ENCODE data around the gene SLC16A14. TPM values are rescaled to one million over a fixed set of nuclear protein-coding genes. Genes with fewer than 3 reads are reported as not detected.

Gene SLC16A14
- total RNA-seq, 1 experiment from 2014 or later = 12.4 TPM

- BruUV-seq (replicated peaks) = no TSS peak
- peak; percentile 52 for DNase-seq
- intact Hi-C loops (cut with micrococcal nuclease) = loop anchor here (1.0 to 5.0 kb wide), 4 partner anchors 70 to 544 kb away; no protein-coding TSS in a partner anchor
Observed at GRCh38 chr2:230068016-230068650, 591 bp downstream of the SLC16A14 start.

GRCh38 chr2:230060672-230061293, 7.9 kb downstream of the SLC16A14 start:
- H3K27ac ChIP-seq (ENCODE audit: low read length) = no peak overlapping the region
- H3K9me2 ChIP-seq (replicated peaks; ENCODE audit: low read length) = no peaks in the 10 kb centered on the region
- H3K79me2 ChIP-seq (ENCODE audit: low read length) = peaks cover 5% of the 10 kb centered on the region; the same call in 1 of the 2 replicates
- H3K4me1 ChIP-seq (ENCODE audit: insufficient read depth, low read length) = no peaks in the 10 kb centered on the region
- H3K4me3 ChIP-seq (ENCODE audit: low read length) = no peak overlapping the region
- CTCF ChIA-PET = no interaction called here
- no peaks in the 10 kb centered on the region for H3F3A ChIP-seq (ENCODE audit: low read length, unreplicated experiment)
- no peak for TF ChIP-seq EZH2 (IDR thresholded peaks at IDR 0.05; ENCODE audit: low read length, unreplicated experiment)
- no peak for TF ChIP-seq CTCF (conservative IDR thresholded peaks at IDR 0.05; ENCODE audit: low read depth, low read length)
- TF ChIP-seq EZH2phosphoT487 (IDR thresholded peaks at IDR 0.05; ENCODE audit: borderline replicate concordance, low read length) = no peak
- POLR2A ChIA-PET (ENCODE audit: unreplicated experiment) = no interaction called here
- ATAC-seq (no peak), DNase-seq (no peak)
- no peaks in the 10 kb centered on the region for H4K20me1 ChIP-seq (ENCODE audit: low read length)
- no peak overlapping the region for H3K9ac ChIP-seq (ENCODE audit: low read length)
- no peaks in the 10 kb centered on the region for H3K9me3 ChIP-seq (ENCODE audit: low read length)
- no peaks in the 10 kb centered on the region for H3K27me3 ChIP-seq (ENCODE audit: low read length)
- no peak overlapping the region for H3K4me2 ChIP-seq (ENCODE audit: low read length)
- no peak overlapping the region for H2AFZ ChIP-seq (ENCODE audit: low read length)
- BruUV-seq (replicated peaks) = no TSS peak
- intact Hi-C loops (cut with micrococcal nuclease) = no loop called here
- H3K36me3 ChIP-seq (ENCODE audit: low read depth, low read length) = 0 out of 2 replicates have a peak, but pooled peaks cover 3% of the 10 kb centered on the region

More at GRCh38 chr2:230068016-230068650, 591 bp downstream of the SLC16A14 start:
- Histone ChIP-seq H3K9me3 (ENCODE audit: low read length) (no peaks in the 10 kb centered on the region), H3F3A (ENCODE audit: low read length, unreplicated experiment) (no peaks in the 10 kb centered on the region), H3K4me3 (ENCODE audit: low read length) (peak overlapping the region; percentile 73), H4K20me1 (ENCODE audit: low read length) (no peaks in the 10 kb centered on the region), H3K9me2 (replicated peaks; ENCODE audit: low read length) (no peaks in the 10 kb centered on the region), H2AFZ (ENCODE audit: low read length) (peak overlapping the region; percentile 65), H3K9ac (ENCODE audit: low read length) (peak overlapping the region; percentile 66), H3K27me3 (ENCODE audit: low read length) (no peaks in the 10 kb centered on the region), H3K27ac (ENCODE audit: low read length) (peak overlapping the region; percentile 59), H3K79me2 (ENCODE audit: low read length) (peaks cover 26% of the 10 kb centered on the region), H3K36me3 (ENCODE audit: low read depth, low read length) (no peaks in the 10 kb centered on the region), H3K4me1 (ENCODE audit: insufficient read depth, low read length) (no peaks in the 10 kb centered on the region), H3K4me2 (ENCODE audit: low read length) (peak overlapping the region; percentile 81)
- CTCF ChIA-PET = interaction anchor here (0.9 to 3.3 kb wide), 5 partner anchors 18 to 569 kb away, joined by 3 to 28 read pairs (median 3); no protein-coding TSS in a partner anchor
- no peak for TF ChIP-seq EZH2phosphoT487 (IDR thresholded peaks at IDR 0.05; ENCODE audit: borderline replicate concordance, low read length)
- 0 out of 2 replicates have a peak, but pooled peaks have one; percentile 19 for TF ChIP-seq CTCF (conservative IDR thresholded peaks at IDR 0.05; ENCODE audit: low read depth, low read length)
- no peak for TF ChIP-seq EZH2 (IDR thresholded peaks at IDR 0.05; ENCODE audit: low read length, unreplicated experiment)
- ATAC-seq = peak; percentile 47
- POLR2A ChIA-PET (ENCODE audit: unreplicated experiment) = interaction anchor here (0.7 kb wide), 1 partner anchor 1571 kb away, joined by 3 read pairs; no protein-coding TSS in a partner anchor
